ENCODE data around the gene ABI3.

The ABI3 gene

GRCh38 chr17:49226771-49227435, 16.4 kb downstream of the ABI3 start:
- no peak for DNase-seq

GRCh38 chr17:49227436-49228261, 17.1 kb downstream of the ABI3 start:
- DNase-seq, result peak; percentile 79

- DNase-seq, result no peak
Observed at GRCh38 chr17:49229076-49229804, 18.7 kb downstream of the ABI3 start.

DNA sequence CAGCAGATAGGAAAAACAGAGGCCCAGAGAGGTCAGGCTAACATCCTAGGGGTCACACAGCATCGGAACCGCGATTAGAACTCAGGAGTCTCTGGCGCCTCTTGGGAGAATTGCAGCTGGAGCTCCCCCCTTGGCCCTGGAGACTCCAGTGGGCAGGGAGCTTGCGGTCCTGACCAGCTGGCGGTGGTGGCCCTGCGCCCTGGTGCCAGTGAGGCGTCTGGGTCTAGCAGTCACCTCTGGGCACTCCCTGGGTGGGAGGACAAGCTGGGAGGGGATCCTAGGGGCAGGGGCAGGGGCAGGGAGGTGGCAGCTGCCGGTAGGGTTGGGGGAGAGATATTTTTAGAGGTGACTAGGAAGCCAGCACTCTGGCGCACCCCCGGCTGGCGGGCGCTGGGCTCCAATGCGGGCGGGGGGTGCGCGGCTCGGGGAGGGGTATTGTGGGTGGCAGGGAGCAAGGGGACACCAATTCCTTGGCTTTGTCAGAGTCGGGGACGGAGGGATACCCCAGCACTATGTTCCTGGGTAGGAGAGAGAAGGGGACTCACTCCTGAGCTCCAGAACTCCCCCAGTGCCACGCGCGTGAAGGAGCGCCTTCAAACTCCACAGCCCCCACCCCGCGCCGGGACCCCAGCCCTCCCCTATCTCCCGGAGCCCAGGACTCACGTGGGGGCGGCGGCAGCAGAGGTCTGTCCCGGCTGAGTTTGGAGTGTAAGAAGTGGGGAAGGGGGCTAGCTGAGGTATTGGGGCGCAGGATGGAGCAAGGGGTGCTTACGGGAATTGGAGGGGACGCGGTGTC, 19.5 kb downstream of the ABI3 start:
- no peak for DNase-seq

- peak; percentile 88 for DNase-seq
Observed at GRCh38 chr17:49230636-49231562, 20.4 kb downstream of the ABI3 start, which contains the start of gene PHOSPHO1. Gene PHOSPHO1 (minus strand): TSS chr17:49230787. CDS start chr17:49226691, 4,096 bp downstream.

DNA sequence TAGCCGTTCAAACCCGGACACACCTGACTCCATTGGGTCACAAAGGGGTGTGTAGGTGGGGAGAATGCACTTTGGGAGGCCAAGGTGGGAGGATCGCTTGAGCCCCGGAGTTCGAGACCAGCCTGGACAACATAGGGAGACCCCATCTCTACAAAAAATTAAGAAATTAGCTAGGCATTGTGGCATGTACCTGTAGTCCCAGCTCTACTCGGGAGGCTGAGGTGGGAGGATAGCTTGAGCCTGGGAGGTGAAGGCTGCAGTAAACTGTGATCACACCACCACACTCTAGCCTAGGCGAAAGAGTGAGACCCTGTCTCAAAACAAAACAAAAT, 21.0 kb downstream of the ABI3 start:
- no peak for DNase-seq

GRCh38 chr17:49234509-49235080, 24.1 kb downstream of the ABI3 start:
- DNase-seq, result no peak

GRCh38 chr17:49235896-49236295, 25.4 kb downstream of the ABI3 start:
- no peak for DNase-seq

- no peak for DNase-seq
Observed at GRCh38 chr17:49239963-49240362, 29.5 kb downstream of the ABI3 start.

DNA sequence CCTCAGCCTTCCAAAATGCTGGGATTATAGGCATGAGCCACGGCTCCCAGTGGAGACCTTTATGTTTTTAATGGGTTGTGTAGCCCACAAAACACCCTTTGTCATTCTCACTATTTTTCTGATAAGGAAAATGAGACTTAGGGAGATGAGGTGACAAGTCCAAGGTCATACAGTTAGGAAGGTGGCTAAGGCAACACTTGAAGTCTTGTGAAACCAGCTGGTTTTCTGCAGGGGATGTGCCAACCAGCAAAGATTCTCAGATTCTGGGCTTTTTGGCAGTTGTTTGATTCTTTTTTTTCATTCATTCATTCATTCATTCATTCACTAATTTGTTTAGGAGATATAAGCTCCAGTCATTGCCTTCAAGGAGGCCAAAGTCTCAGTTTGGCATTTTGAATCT, 30.1 kb downstream of the ABI3 start:
- DNase-seq, result no peak

DNA sequence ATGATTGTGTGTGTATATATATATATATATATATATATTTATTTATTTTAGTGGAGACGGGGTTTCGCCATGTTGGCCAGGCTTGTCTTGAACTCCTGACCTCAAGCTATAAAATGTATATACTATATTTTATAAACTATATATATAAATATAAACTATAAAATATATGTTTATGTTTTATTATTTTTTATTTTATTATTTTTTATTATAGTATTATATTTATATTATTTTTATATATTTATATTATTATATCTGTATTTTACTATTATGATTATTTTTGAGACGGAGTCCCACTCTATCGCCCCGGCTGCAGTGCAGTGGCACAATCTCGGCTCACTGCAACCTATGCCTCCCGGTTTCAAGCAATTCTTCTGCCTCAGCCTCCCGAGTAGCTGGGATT, 30.5 kb downstream of the ABI3 start:
- no peak for DNase-seq

GRCh38 chr17:49241692-49242397, 31.3 kb downstream of the ABI3 start:
- no peak for DNase-seq

- no peak for DNase-seq
Observed at GRCh38 chr17:49242813-49243212, 32.3 kb downstream of the ABI3 start.

DNA sequence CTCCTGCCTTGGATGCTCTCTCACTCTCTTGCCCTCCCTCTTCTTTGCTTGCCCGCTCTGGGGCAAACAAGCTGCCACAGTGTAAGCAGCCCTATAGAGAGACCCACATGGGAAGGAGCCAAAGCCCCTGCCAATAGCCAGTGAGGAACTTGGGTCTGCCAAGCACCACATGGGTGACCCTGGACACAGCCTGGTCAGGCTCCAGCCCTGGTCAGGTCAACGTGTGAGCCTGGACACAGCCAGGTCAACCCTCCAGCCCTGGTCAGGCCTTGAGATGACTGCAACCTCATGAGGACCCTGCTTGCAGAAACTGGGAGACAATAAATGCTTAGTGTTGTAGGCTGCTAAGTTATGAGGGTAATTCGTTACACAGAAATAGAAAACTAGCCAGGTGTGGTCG, 34.3 kb downstream of the ABI3 start:
- no peak for DNase-seq

- no peak for DNase-seq
Observed at GRCh38 chr17:49247944-49248343, 37.4 kb downstream of the ABI3 start.

DNA sequence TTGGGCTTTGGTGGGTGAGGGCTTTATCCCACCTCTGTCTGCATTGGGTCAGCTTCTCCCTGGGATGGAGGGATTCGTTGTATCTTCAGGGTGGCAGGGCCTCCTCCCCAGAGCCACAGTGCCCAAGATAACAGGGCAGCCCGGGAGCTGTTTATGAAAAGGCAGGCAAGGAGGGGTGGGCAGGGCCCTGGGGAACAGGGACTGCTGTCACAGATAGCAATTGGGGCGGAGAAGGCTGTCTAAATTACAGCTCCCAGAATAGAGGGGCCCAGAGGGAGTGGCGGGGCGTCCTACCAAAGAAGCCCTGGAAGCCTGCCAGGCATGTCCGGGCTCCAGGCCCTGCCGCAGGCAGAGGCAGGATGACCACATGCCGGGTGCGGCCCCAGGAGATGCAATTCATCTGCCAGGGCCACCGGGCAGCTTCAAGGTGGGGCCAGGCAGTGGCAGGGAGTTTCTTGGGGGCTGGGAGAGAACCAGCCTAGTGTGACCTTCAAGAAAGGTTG, 38.8 kb downstream of the ABI3 start:
- DNase-seq, result no peak

GRCh38 chr17:49249890-49250522, 39.5 kb downstream of the ABI3 start:
- no peak for DNase-seq

- no peak for DNase-seq
Observed at GRCh38 chr17:49252148-49252695, 41.7 kb downstream of the ABI3 start.

DNA sequence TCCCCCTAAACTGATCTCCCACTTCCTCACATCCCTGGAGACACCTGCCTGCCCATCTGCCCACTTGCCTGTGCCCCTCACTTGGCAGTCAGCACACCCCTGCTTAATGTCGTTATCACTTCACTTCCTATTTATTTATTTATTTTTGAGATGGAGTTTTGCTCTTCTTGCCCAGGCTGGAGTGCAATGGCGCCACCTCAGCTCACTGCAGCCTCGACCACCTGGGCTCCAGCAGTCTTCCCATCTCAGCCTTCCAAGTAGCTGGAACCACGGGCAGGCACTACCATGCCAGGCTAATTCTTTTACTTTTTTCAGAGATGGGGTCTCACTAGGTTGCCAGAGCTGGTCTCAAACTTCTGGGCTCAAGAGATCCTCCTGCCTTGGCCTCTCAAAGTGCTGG, 43.6 kb downstream of the ABI3 start:
- DNase-seq, result no peak

- DNase-seq, result no peak
Observed at GRCh38 chr17:49255125-49255524, 44.6 kb downstream of the ABI3 start.
